Thoracic aorta (tissue), 2 donors: ENCODE results near the gene YBX1. TPM values are rescaled to one million over a fixed set of nuclear protein-coding genes. Genes with fewer than 3 reads are reported as not detected.
"Not testable (repeated sequence)": the region's sequence is repeated elsewhere in the genome, so short reads cannot be mapped to it uniquely, and the experiment has no call there.

ENCODE experiments used
- ATAC-seq: fragments of 150-250 bp; one replicate; pipeline ENCODE4 v1.8.0; 2017; ENCODE audit warnings: low read depth; ENCODE audit not compliant: insufficient number of reproducible peaks, low FRiP score
- DNase-seq: peaks from one replicate; pipeline ENCODE4 v3.0.0-alpha.2; 2020; ENCODE audit warnings: low spot score
- H3K27ac ChIP-seq, 2 donors: fragments of 200-600 bp; sonication (generic); 1 replicate in 1 of 2; 2 replicates in 1 of 2; pipeline ENCODE4 v1.5.1; 2016; ENCODE audit warnings: mild to moderate bottlenecking in 2 of 2, moderate library complexity in 2 of 2
- H3K27me3 ChIP-seq: fragments of 200-600 bp; sonication (generic); replicated peaks from 2 replicates; pipeline ENCODE4 v1.6.0; 2016; ENCODE audit warnings: mild to moderate bottlenecking; ENCODE audit not compliant: insufficient read depth
- H3K36me3 ChIP-seq: fragments of 200-600 bp; sonication (generic); one replicate; pipeline ENCODE4 v1.5.1; 2016
- H3K4me1 ChIP-seq, 2 donors: fragments of 200-600 bp; sonication (generic); 1 replicate in 1 of 2; 2 replicates in 1 of 2; pipeline versions ENCODE4 v1.5.1 to v1.6.0; 2016; ENCODE audit warnings: low read depth in 2 of 2, mild to moderate bottlenecking in 1 of 2; ENCODE audit not compliant: control insufficient read depth in 1 of 2
- H3K4me3 ChIP-seq: fragments of 200-600 bp; sonication (generic); 2 replicates; pipeline ENCODE4 v1.5.1; 2016; ENCODE audit warnings: mild to moderate bottlenecking
- H3K9me3 ChIP-seq: fragments of 200-600 bp; sonication (generic); 2 replicates; pipeline ENCODE4 v1.5.1; 2016
- total RNA-seq, 2 donors: library from RNA; depleted of rRNA; stranded (reverse); fragments of >200 nt; gene quantifications; one replicate each; pipeline versions ENCODE4 v1.1.0 to v1.2.3, GENCODE V29; 2016
- TF ChIP-seq, protein P1 (sequence below): fragments of 200-600 bp; sonication (generic); IDR thresholded peaks from one replicate; pipeline ENCODE4 v1.5.1; 2019; ENCODE audit warnings: antibody characterized with exemption

The YBX1 gene
- total RNA-seq, 2 donors from 2014 or later = 301 to 392 TPM

GRCh38 chr1:42698081-42698813, 16.0 kb downstream of the YBX1 start:
- Histone ChIP-seq H3K36me3 (peaks cover 39% of the 10 kb centered on the region), H3K27ac (no peak overlapping the region), H3K27me3 (no peaks in the 10 kb centered on the region), H3K9me3 (no peaks in the 10 kb centered on the region), H3K4me1 (peaks cover 0 to 4% of the 10 kb centered on the region in 2 donors), H3K4me3 (no peak overlapping the region)
- DNase-seq = no peak
- TF ChIP-seq, protein P1, sequence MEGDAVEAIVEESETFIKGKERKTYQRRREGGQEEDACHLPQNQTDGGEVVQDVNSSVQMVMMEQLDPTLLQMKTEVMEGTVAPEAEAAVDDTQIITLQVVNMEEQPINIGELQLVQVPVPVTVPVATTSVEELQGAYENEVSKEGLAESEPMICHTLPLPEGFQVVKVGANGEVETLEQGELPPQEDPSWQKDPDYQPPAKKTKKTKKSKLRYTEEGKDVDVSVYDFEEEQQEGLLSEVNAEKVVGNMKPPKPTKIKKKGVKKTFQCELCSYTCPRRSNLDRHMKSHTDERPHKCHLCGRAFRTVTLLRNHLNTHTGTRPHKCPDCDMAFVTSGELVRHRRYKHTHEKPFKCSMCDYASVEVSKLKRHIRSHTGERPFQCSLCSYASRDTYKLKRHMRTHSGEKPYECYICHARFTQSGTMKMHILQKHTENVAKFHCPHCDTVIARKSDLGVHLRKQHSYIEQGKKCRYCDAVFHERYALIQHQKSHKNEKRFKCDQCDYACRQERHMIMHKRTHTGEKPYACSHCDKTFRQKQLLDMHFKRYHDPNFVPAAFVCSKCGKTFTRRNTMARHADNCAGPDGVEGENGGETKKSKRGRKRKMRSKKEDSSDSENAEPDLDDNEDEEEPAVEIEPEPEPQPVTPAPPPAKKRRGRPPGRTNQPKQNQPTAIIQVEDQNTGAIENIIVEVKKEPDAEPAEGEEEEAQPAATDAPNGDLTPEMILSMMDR = no peak
- ATAC-seq = no peak

DNA sequence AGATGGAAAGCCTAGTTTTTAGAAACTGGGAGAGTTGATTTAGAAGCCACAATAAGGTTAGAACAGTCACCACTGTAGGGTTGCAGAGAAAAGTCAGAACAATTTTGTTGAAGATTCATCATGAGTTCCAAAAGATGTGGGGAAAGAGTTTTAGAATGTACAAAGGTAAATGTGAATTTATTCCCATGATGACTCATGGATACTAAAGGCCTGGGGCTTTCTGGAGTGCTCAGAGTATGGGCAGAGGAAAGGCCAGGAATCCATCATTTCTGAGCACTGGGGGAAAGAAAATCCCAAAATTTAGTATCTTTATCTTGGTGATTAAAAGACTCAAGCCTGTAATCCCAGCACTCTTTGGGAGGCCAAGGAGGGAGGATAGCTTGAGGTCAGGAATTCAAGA, 17.8 kb downstream of the YBX1 start:
- Histone ChIP-seq H3K27ac (no peak overlapping the region), H3K4me3 (no peak overlapping the region), H3K4me1 (no peaks in the 10 kb centered on the region), H3K9me3 (no peaks in the 10 kb centered on the region), H3K27me3 (no peaks in the 10 kb centered on the region), H3K36me3 (peaks cover 43% of the 10 kb centered on the region)
- ATAC-seq (no peak), DNase-seq (no peak)
- TF ChIP-seq, protein P1 = no peak

GRCh38 chr1:42703888-42704464, 21.8 kb downstream of the YBX1 start:
- H3K9me3 ChIP-seq = no peaks in the 10 kb centered on the region
- H3K36me3 ChIP-seq = peaks cover 29% of the 10 kb centered on the region
- no peak overlapping the region for H3K4me3 ChIP-seq
- no peak for DNase-seq
- H3K4me1 ChIP-seq = no peaks in the 10 kb centered on the region
- TF ChIP-seq, protein P1 = no peak
- no peaks in the 10 kb centered on the region for H3K27me3 ChIP-seq
- ATAC-seq = no peak
- H3K27ac ChIP-seq = no peak overlapping the region

- not testable (repeated sequence) for H3K27me3 ChIP-seq, ATAC-seq, H3K9me3 ChIP-seq, H3K4me3 ChIP-seq, H3K4me1 ChIP-seq, H3K36me3 ChIP-seq, DNase-seq, H3K27ac ChIP-seq
These were observed 30.6 kb downstream of the YBX1 start for GRCh38 chr1:42712808-42713207.

DNA sequence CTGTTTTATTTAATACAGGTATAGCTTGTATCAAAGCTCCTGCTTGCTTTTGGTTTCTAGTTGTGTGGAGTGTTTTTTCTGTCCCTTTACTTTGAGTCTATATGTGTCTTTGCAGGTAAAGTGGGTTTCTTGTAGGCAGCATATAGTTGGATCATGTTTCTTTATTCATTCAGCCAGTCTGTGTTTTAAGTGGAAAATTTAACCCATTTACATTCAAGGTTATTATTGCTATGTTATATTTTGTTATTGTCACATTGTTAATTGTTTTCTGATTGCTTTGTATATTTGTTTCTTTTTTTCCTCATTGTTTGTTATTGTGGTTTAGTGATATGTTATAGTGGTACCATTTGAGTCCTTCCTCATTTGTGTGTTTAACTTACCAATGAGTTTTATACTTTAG, 31.1 kb downstream of the YBX1 start:
- DNase-seq = no peak
- H3K9me3 ChIP-seq = no peaks in the 10 kb centered on the region

GRCh38 chr1:42714441-42714840, 32.2 kb downstream of the YBX1 start:
- ATAC-seq = not testable (repeated sequence)

More for the DNA sequence above, 31.1 kb downstream of the YBX1 start:
- TF ChIP-seq, protein P1 = no peak
- no peaks in the 10 kb centered on the region for H3K27me3 ChIP-seq
- H3K36me3 ChIP-seq = peaks cover 8% of the 10 kb centered on the region
- no peak overlapping the region for H3K4me3 ChIP-seq
- no peaks in the 10 kb centered on the region for H3K4me1 ChIP-seq
- ATAC-seq = no peak
- H3K27ac ChIP-seq = no peak overlapping the region

More at GRCh38 chr1:42714441-42714840, 32.2 kb downstream of the YBX1 start:
- not testable (repeated sequence) for H3K27me3 ChIP-seq, H3K36me3 ChIP-seq, H3K4me1 ChIP-seq, H3K27ac ChIP-seq, H3K4me3 ChIP-seq, H3K9me3 ChIP-seq, DNase-seq
